ENCODE results near the gene CENPM.

DNA sequence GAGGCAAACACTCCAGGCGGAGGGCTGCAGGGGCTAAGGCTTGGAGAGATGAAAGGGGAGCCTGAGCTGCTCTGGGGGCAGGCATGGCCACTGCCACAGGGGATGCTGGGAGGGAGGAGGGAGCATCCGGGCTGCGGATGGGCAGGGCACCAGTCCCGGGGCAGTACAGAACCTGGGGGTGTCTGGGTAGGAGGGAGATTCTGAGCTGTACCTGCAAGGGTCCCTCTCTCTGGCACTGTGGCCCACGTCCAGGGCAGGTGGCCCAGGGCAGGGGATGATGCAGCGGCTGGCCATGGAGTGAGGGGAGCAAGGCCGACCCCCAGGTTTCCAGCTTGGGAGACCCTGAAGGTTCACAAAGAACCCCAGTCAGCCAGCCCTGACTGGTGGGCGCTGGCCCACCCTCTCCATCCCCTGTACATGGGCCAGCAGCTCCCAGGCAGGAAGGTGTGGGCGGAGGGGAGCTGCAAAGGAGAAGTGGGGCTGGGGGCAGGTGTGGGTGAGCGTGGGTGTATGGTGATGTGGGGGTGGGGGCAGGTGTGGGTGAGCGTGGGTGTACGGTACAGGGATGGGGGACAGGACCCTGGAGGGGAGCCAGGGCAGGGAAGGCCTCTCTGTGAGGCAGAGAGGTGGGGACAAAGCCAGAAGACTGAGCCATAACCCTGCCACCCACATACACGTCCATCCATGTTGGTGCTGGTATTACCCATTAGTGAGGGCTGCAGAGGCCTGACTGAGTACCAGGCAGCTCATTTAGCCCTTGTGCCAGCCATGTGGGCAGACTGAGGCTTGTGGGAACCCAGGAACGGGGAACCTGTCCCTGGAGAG is 18.1 kb downstream of the CENPM start:
- no peak for TF ChIP-seq POLR2AphosphoS5 (IDR thresholded peaks at IDR 0.05; ENCODE audit: low read depth)
- no peak for TF ChIP-seq CREB1 (CRISPR knock-in tag; IDR thresholded peaks at IDR 0.05; ENCODE audit: low read depth)
- TF ChIP-seq, protein P1, sequence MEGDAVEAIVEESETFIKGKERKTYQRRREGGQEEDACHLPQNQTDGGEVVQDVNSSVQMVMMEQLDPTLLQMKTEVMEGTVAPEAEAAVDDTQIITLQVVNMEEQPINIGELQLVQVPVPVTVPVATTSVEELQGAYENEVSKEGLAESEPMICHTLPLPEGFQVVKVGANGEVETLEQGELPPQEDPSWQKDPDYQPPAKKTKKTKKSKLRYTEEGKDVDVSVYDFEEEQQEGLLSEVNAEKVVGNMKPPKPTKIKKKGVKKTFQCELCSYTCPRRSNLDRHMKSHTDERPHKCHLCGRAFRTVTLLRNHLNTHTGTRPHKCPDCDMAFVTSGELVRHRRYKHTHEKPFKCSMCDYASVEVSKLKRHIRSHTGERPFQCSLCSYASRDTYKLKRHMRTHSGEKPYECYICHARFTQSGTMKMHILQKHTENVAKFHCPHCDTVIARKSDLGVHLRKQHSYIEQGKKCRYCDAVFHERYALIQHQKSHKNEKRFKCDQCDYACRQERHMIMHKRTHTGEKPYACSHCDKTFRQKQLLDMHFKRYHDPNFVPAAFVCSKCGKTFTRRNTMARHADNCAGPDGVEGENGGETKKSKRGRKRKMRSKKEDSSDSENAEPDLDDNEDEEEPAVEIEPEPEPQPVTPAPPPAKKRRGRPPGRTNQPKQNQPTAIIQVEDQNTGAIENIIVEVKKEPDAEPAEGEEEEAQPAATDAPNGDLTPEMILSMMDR (conservative IDR thresholded peaks at IDR 0.05; ENCODE audit: low read depth in 2 of 2) = no peak

Data from GM23338 (cell line).